22Rv1 (cell line): Measurements from ENCODE around the gene DENND1A.

Source experiments
- H3K27ac ChIP-seq: fragments of 450-650 bp; 2 replicates; pipeline ENCODE4 v1.5.1; 2017
- CTCF ChIP-seq: fragments of 450-650 bp; IDR thresholded peaks from 2 replicates; pipeline ENCODE4 v1.5.1; 2017; ENCODE audit warnings: mild to moderate bottlenecking
- ZFX ChIP-seq: fragments of 450-650 bp; IDR thresholded peaks from 2 replicates; pipeline ENCODE4 v1.6.1; 2017; ENCODE audit warnings: antibody characterized with exemption, borderline replicate concordance

Gene DENND1A

GRCh38 chr9:123543492-123543891 is 386.4 kb downstream of the DENND1A start:
- no peak for TF ChIP-seq ZFX
- no peak for TF ChIP-seq CTCF
- H3K27ac ChIP-seq, result no peak overlapping the region

GRCh38 chr9:123542435-123543225 is 387.3 kb downstream of the DENND1A start:
- H3K27ac ChIP-seq, result no peak overlapping the region
- TF ChIP-seq CTCF (no peak), ZFX (no peak)

GRCh38 chr9:123541411-123541810 is 388.5 kb downstream of the DENND1A start:
- H3K27ac ChIP-seq, result no peak overlapping the region
- TF ChIP-seq ZFX, result no peak
- TF ChIP-seq CTCF, result no peak

- no peak overlapping the region for H3K27ac ChIP-seq
- no peak for TF ChIP-seq ZFX
- no peak for TF ChIP-seq CTCF
Observed at GRCh38 chr9:123540457-123540856, 389.5 kb downstream of the DENND1A start.

- TF ChIP-seq CTCF (no peak), ZFX (no peak)
- H3K27ac ChIP-seq, result no peak overlapping the region
Observed at GRCh38 chr9:123537809-123538208, 392.1 kb downstream of the DENND1A start.

GRCh38 chr9:123536455-123536868 is 393.5 kb downstream of the DENND1A start:
- TF ChIP-seq ZFX (no peak), CTCF (no peak)
- H3K27ac ChIP-seq, result no peak overlapping the region

- TF ChIP-seq CTCF (no peak), ZFX (no peak)
- H3K27ac ChIP-seq, result no peak overlapping the region
Observed at GRCh38 chr9:123534336-123534735, 395.6 kb downstream of the DENND1A start.
